SK-N-SH (cell line): ENCODE data around the gene CEACAM16. TPM values are rescaled to one million over a fixed set of nuclear protein-coding genes. Genes with fewer than 3 reads are reported as not detected.

Source experiments
- CTCF ChIA-PET: fragments of 300-600, 350-600 bp; formaldehyde crosslinking; extraction: SDS; loops from one replicate; lab custom pipeline; 2021; lab: Yijun Ruan, JAX
- POLR2A ChIA-PET: fragments of 350-600 bp; sonication (Branson Sonifier 250); formaldehyde crosslinking; extraction: SDS; loops from one replicate; lab custom pipeline; 2020; ENCODE audit warnings: antibody characterized with exemption, inconsistent platforms; lab: Yijun Ruan, JAX
- DNase-seq: peaks from one replicate; pipeline ENCODE4 v3.0.0; 2012
- H2AFZ ChIP-seq: fragments of 200-600 bp; sonication (generic); 2 replicates; pipeline ENCODE4 v1.8.1; 2016; ENCODE audit warnings: antibody characterized with exemption, mild to moderate bottlenecking, low read depth
- H3F3A ChIP-seq: fragments of 200-600 bp; sonication (generic); replicated peaks from 2 replicates; pipeline ENCODE3; 2016; ENCODE audit warnings: antibody characterized with exemption, mild to moderate bottlenecking; ENCODE audit not compliant: insufficient read depth
- H3K27ac ChIP-seq, 2 experiments: fragments of 200-500 bp in 1 of 2; fragments of 200-600 bp in 1 of 2; sonication (Bioruptor generic) in 1 of 2; sonication (generic), shearing (Covaris generic) in 1 of 2; 2 replicates each; pipeline versions ENCODE4 v1.5.1 to v1.6.1; 2014 to 2016; ENCODE audit warnings: low read depth in 2 of 2, inconsistent platforms in 1 of 2, low read length in 1 of 2, mild to moderate bottlenecking in 1 of 2, mixed read lengths in 1 of 2
- H3K27me3 ChIP-seq: fragments of 200-600 bp; sonication (generic), shearing (Covaris generic); 2 replicates; pipeline ENCODE4 v1.6.1; 2016; ENCODE audit warnings: mixed run types; ENCODE audit not compliant: insufficient read depth
- H3K36me3 ChIP-seq, 2 experiments: fragments of 200-500 bp in 1 of 2; fragments of 200-600 bp in 1 of 2; sonication (Bioruptor generic) in 1 of 2; sonication (generic) in 1 of 2; replicated peaks in 1 of 2; 2 replicates each; pipeline versions ENCODE3 to v1.5.1; 2014 to 2016; ENCODE audit warnings: low read length in 1 of 2, mild to moderate bottlenecking in 1 of 2; ENCODE audit not compliant: insufficient read depth in 2 of 2, control insufficient read depth in 1 of 2
- H3K4me1 ChIP-seq, 2 experiments: fragments of 200-500 bp in 1 of 2; fragments of 200-600 bp in 1 of 2; sonication (Bioruptor generic) in 1 of 2; sonication (generic), shearing (Covaris generic) in 1 of 2; 2 replicates each; pipeline versions ENCODE4 v1.5.1 to v1.6.1; 2014 to 2016; ENCODE audit warnings: low read depth in 1 of 2, low read length in 1 of 2, mixed run types in 1 of 2; ENCODE audit not compliant: insufficient read depth in 2 of 2, control insufficient read depth in 1 of 2
- H3K4me2 ChIP-seq: fragments of 200-600 bp; sonication (generic), shearing (Covaris generic); 2 replicates; pipeline ENCODE4 v1.6.1; 2017; ENCODE audit warnings: mixed run types
- H3K4me3 ChIP-seq, 2 experiments: fragments of 200-500 bp in 1 of 2; fragments of 200-600 bp in 1 of 2; sonication (Bioruptor generic) in 1 of 2; sonication (generic), shearing (Covaris generic) in 1 of 2; 2 replicates each; pipeline versions ENCODE4 v1.5.1 to v1.8.1; 2014 to 2016; ENCODE audit warnings: low read depth in 2 of 2, inconsistent platforms in 1 of 2, low read length in 1 of 2, mild to moderate bottlenecking in 1 of 2, mixed read lengths in 1 of 2, moderate library complexity in 1 of 2
- H3K79me2 ChIP-seq: fragments of 200-600 bp; sonication (generic); 2 replicates; pipeline ENCODE4 v1.8.1; 2017; ENCODE audit warnings: mild to moderate bottlenecking; ENCODE audit not compliant: insufficient read depth
- H3K9ac ChIP-seq: fragments of 200-600 bp; sonication (generic); 2 replicates; pipeline ENCODE4 v1.6.1; 2017; ENCODE audit warnings: mixed run types
- H3K9me2 ChIP-seq: fragments of 200-600 bp; sonication (generic); 2 replicates; pipeline ENCODE4 v1.6.1; 2017; ENCODE audit warnings: mixed run types
- H3K9me3 ChIP-seq: fragments of 200-600 bp; sonication (generic); 2 replicates; pipeline ENCODE4 v1.6.1; 2017; ENCODE audit warnings: mixed run types, mild to moderate bottlenecking, moderate library complexity
- H4K20me1 ChIP-seq: fragments of 200-600 bp; sonication (generic); 2 replicates; pipeline ENCODE4 v1.6.1; 2017; ENCODE audit warnings: mild to moderate bottlenecking, mixed run types; ENCODE audit not compliant: insufficient read depth
- CTCF ChIP-seq: fragments of 200-600 bp; sonication (generic); IDR thresholded peaks from 2 replicates; pipeline ENCODE4 v1.6.1; 2017; ENCODE audit warnings: antibody characterized with exemption, mild to moderate bottlenecking, moderate library complexity
- ELF1 ChIP-seq: IDR thresholded peaks from 2 replicates; pipeline ENCODE4 v1.4.0; 2012
- EZH2phosphoT487 ChIP-seq: fragments of 200-600 bp; sonication (generic); IDR thresholded peaks from 2 replicates; pipeline ENCODE4 v1.6.1; 2017; ENCODE audit warnings: low read depth, mixed run types, mild to moderate bottlenecking, antibody characterized with exemption, moderate library complexity, borderline replicate concordance
- FOXM1 ChIP-seq: IDR thresholded peaks from 2 replicates; pipeline ENCODE4 v1.4.0; 2012; ENCODE audit warnings: low read depth, mild to moderate bottlenecking
- GABPA ChIP-seq: IDR thresholded peaks from 2 replicates; pipeline ENCODE4 v1.4.0; 2012; ENCODE audit warnings: low read depth, mild to moderate bottlenecking
- JUND ChIP-seq: IDR thresholded peaks from 2 replicates; pipeline ENCODE4 v1.4.0; 2012
- MAX ChIP-seq: IDR thresholded peaks from 2 replicates; pipeline ENCODE4 v1.4.0; 2012; ENCODE audit warnings: low read depth
- MXI1 ChIP-seq: IDR thresholded peaks from 2 replicates; pipeline ENCODE4 v1.6.1; 2012; ENCODE audit warnings: mild to moderate bottlenecking, low read depth, low read length, improper control_type of control experiment
- NFIC ChIP-seq: IDR thresholded peaks from 2 replicates; pipeline ENCODE4 v1.4.0; 2012; ENCODE audit warnings: borderline replicate concordance
- NRF1 ChIP-seq: IDR thresholded peaks from 2 replicates; pipeline ENCODE4 v1.6.1; 2012; ENCODE audit warnings: low read depth, mild to moderate bottlenecking, low read length
- PBX3 ChIP-seq: IDR thresholded peaks from 2 replicates; pipeline ENCODE4; 2012
- RAD21 ChIP-seq: IDR thresholded peaks from 2 replicates; pipeline ENCODE4 v1.6.1; 2012; ENCODE audit warnings: mild to moderate bottlenecking, low read length
- RCOR1 ChIP-seq: fragments of 150-350 bp; IDR thresholded peaks from 2 replicates; pipeline ENCODE4 v1.6.1; 2017; ENCODE audit warnings: antibody characterized with exemption, low read length
- TAF1 ChIP-seq: IDR thresholded peaks from 2 replicates; pipeline ENCODE4 v1.6.1; 2012; ENCODE audit warnings: low read depth, mild to moderate bottlenecking, low read length, moderate library complexity, borderline replicate concordance
- WGBS: methylation state at CpG from one replicate; pipeline ENCODE4 v1.1.6; 2017; ENCODE audit warnings: low lambda C conversion rate; 5-methylcytosine and 5-hydroxymethylcytosine counted together
- polyA plus RNA-seq, 3 experiments: library from polyadenylated mRNA; depleted of rRNA; stranded (reverse); fragments of >200 nt; gene quantifications; 2 replicates each; pipeline ENCODE4 v1.2.3, GENCODE V29; 2012

CEACAM16 gene
- polyA plus RNA-seq, 1 of the 3 experiments (the other 2 are of a cell fraction), result not detected

- H3K9me2 ChIP-seq, result no peaks in the 10 kb centered on the region
- ChIA-PET POLR2A (interaction anchor here (0.5 kb wide), 1 partner anchor 418 kb away, joined by 3 read pairs; no protein-coding TSS in a partner anchor), CTCF (interaction anchor here (0.8 to 12.3 kb wide), 18 partner anchors 10 to 324 kb away, joined by 3 to 148 read pairs (median 6); partner anchors contain the start of gene PVR)
- H3K9ac ChIP-seq, result no peak overlapping the region
- H3K4me3 ChIP-seq, result no peak overlapping the region
- no peaks in the 10 kb centered on the region for H3K27me3 ChIP-seq
- no peaks in the 10 kb centered on the region for H3K4me1 ChIP-seq
- H3K4me2 ChIP-seq, result no peak overlapping the region
- peaks cover 27% of the 10 kb centered on the region for H3F3A ChIP-seq
- H3K79me2 ChIP-seq, result peaks cover 4% of the 10 kb centered on the region; the same call in 1 of the 2 replicates
- TF ChIP-seq EZH2phosphoT487 (no peak), JUND (no peak), ELF1 (no peak), CTCF (no peak), NRF1 (no peak), FOXM1 (no peak), NFIC (no peak), PBX3 (no peak)
- no peaks in the 10 kb centered on the region for H4K20me1 ChIP-seq
- H2AFZ ChIP-seq, result no peak overlapping the region
- no peaks in the 10 kb centered on the region for H3K9me3 ChIP-seq
- H3K27ac ChIP-seq, result 0 out of 4 replicates have a peak overlapping the region, but pooled peaks of 1 of the 2 experiments have one; percentile 16
- 91% methylated on average over 3 of the region's 3 CpGs for WGBS
- H3K36me3 ChIP-seq, result peaks cover 52 to 54% of the 10 kb centered on the region in 2 experiments
- DNase-seq, result no peak
These were observed 40.8 kb upstream of the CEACAM16 start for GRCh38 chr19:44658069-44658733.

DNA sequence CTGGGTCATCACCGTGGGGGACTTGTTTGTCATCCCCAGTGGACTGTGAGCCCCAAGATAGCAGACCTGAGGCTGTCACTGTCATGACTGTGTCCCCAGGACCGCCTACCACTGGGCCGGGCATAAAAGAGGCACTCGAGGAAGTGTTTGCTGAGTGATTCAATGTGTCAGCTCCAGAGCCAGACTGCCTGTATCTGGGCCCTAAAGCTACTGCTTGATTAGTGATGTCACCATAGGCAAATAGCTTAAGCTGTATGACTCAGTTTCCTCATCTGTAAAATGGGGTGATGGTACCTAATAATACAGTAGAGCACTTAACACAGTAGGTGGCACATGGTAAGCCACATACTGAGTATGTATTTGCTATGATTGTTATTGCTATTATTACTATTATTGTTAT, 38.9 kb upstream of the CEACAM16 start:
- peaks cover 38 to 50% of the 10 kb centered on the region in 2 experiments for H3K36me3 ChIP-seq
- ChIA-PET POLR2A (no interaction called here), CTCF (interaction anchor here (0.7 to 12.3 kb wide), 7 partner anchors 38 to 679 kb away, joined by 3 to 148 read pairs (median 3); no protein-coding TSS in a partner anchor)
- H3K9me2 ChIP-seq, result no peaks in the 10 kb centered on the region
- no peaks in the 10 kb centered on the region for H3K27me3 ChIP-seq
- no peaks in the 10 kb centered on the region for H3K4me1 ChIP-seq
- no peaks in the 10 kb centered on the region for H4K20me1 ChIP-seq
- no peak overlapping the region for H3K9ac ChIP-seq
- no peaks in the 10 kb centered on the region for H3K9me3 ChIP-seq
- WGBS, result 70% methylated on average over 2 of the region's 4 CpGs
- DNase-seq, result no peak
- H3K79me2 ChIP-seq, result no peaks in the 10 kb centered on the region; the same call in 1 of the 2 replicates
- H3K4me3 ChIP-seq, result no peak overlapping the region
- no peak overlapping the region for H3K4me2 ChIP-seq
- no peak overlapping the region for H3K27ac ChIP-seq
- no peak overlapping the region for H2AFZ ChIP-seq
- no peak for TF ChIP-seq MAX
- TF ChIP-seq RAD21, result no peak
- TF ChIP-seq RCOR1, result no peak
- no peak for TF ChIP-seq MXI1
- TF ChIP-seq FOXM1, result no peak
- no peak for TF ChIP-seq GABPA
- no peak for TF ChIP-seq TAF1
- peaks cover 33% of the 10 kb centered on the region for H3F3A ChIP-seq
